ENCODE measurements around the gene CDH3.

CDH3 gene

GRCh38 chr16:68652659-68653058 lies 7.5 kb downstream of the CDH3 start:
- no peak for DNase-seq (ENCODE audit: low spot score)

GRCh38 chr16:68655806-68656205 lies 10.7 kb downstream of the CDH3 start:
- no peak for DNase-seq (ENCODE audit: low spot score)

DNA sequence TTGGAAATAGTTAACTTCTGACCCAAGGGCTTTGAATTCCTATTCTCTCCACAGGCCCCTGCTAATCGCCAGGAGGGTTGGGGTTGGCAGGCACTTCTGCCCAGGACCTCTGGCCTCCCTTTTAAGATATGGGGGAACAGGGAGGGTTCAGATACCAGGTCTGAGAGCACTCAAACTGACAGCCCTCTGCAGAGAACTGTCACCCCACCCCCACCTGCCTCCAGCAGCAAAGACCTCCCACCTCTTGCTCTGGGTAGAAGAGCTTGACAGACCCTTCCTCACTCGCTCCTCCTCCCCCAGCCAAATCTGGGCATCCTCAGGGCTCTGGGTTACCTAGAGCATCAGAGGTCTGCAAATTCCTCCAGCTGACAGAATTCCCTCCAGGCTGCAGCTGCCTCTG lies 11.6 kb downstream of the CDH3 start:
- DNase-seq (ENCODE audit: low spot score): no peak

- peak; percentile 54 for DNase-seq (ENCODE audit: low spot score)
Measured at GRCh38 chr16:68658341-68658973, 13.3 kb downstream of the CDH3 start.

- no peak for DNase-seq (ENCODE audit: low spot score)
Measured at GRCh38 chr16:68658974-68659360, 13.9 kb downstream of the CDH3 start.

GRCh38 chr16:68659412-68660358 lies 14.6 kb downstream of the CDH3 start:
- no peak for DNase-seq (ENCODE audit: low spot score)

GRCh38 chr16:68660359-68660795 lies 15.3 kb downstream of the CDH3 start:
- DNase-seq (ENCODE audit: low spot score): peak; percentile 24

- DNase-seq (ENCODE audit: low spot score): no peak
Measured at GRCh38 chr16:68662035-68662434, 16.9 kb downstream of the CDH3 start.

GRCh38 chr16:68664297-68664696 lies 19.2 kb downstream of the CDH3 start:
- DNase-seq (ENCODE audit: low spot score): no peak

DNA sequence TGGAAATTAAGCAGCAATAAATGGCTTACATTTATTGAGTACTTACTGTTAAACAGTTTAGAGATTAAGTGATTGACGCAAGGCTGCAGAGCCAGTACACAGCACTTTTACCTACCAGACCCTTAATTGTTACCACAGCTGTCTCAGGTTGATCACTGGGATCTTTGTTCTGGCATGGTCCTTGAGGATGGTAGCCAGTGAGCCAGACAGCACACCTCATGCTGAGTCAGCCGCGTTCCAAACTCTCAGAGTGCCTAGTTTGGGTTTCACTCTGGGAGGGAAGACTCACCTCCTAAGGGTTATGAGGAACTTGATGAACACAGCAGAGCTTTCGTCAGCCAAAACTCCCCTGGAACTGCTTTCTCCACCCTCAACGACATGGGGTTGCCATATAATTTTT lies 20.4 kb downstream of the CDH3 start:
- DNase-seq (ENCODE audit: low spot score): no peak

DNA sequence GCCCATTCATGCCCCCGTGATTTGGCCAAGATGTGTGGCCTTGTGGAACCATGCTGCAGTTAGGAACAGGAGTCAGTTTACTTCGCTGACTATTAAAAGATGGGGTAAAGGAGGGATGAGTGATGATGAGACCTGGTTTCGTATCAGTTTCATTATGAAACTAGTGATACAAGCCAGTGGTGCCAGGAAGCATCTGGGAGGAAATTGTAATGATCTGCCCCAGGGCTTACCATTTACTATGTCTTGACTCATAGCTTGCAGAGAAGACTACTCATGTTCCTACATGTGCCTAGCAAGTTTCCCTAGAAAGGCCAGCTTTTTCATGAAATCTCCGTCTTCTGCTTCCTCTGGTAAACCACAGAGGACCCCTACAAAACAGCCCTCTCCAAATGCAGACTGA lies 23.2 kb downstream of the CDH3 start:
- peak; percentile 10 for DNase-seq (ENCODE audit: low spot score)

- no peak for DNase-seq (ENCODE audit: low spot score)
Measured at GRCh38 chr16:68676113-68676860, 31.2 kb downstream of the CDH3 start.

DNA sequence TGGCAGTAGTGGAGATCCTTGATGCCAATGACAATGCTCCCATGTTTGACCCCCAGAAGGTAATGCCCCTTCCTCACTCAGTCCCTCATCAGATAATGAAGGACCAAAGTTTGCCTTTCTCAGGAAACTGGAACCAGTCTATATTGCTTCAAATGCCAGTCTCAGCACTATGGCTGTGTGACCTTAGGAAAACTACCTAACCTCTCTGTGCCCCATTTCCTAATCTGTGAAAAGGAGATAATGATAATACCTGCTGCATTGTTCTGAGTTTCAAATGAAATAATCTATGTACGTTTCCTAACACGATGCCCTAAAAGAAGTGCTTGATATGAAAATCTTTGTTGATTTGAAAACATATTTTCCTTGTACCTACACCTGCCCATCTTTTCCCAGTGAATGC lies 35.9 kb downstream of the CDH3 start:
- DNase-seq (ENCODE audit: low spot score): no peak

- DNase-seq (ENCODE audit: low spot score): no peak
Measured at GRCh38 chr16:68685685-68686478, 40.8 kb downstream of the CDH3 start.

GRCh38 chr16:68686905-68687304 lies 41.8 kb downstream of the CDH3 start:
- no peak for DNase-seq (ENCODE audit: low spot score)

DNA sequence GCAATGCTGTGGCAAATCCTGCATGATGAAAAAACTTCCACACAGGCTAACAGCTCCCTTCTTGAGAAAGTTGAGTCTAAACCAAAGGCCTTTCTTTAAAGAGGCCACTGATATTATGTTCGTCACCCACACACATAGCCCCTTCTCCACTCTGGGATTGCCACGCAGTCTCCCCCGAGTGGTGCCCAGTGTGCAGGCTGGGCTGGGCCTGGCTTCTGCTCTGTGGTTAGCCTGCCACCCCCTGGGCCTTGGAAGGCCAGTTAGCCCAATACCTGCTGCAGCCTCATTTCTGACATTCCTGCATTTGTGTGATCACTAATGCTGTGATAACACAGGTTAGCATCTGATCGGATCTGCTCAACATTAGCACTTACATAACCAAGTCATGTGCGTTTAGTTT lies 44.8 kb downstream of the CDH3 start:
- DNase-seq (ENCODE audit: low spot score): no peak

DNA sequence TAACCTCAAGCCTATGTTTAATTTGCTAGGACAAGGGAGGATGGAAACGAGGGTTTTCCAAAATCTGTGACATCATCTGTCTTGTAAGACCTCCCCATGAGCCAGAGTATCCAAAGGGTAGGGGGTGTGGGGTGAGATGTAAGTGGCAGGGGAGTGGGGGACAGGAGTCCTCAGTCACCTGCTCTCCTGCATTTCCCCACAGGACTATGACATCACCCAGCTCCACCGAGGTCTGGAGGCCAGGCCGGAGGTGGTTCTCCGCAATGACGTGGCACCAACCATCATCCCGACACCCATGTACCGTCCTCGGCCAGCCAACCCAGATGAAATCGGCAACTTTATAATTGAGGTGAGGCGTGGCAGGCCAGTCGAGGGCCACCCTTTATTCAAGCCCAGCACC lies 50.5 kb downstream of the CDH3 start:
- no peak for DNase-seq (ENCODE audit: low spot score)

DNA sequence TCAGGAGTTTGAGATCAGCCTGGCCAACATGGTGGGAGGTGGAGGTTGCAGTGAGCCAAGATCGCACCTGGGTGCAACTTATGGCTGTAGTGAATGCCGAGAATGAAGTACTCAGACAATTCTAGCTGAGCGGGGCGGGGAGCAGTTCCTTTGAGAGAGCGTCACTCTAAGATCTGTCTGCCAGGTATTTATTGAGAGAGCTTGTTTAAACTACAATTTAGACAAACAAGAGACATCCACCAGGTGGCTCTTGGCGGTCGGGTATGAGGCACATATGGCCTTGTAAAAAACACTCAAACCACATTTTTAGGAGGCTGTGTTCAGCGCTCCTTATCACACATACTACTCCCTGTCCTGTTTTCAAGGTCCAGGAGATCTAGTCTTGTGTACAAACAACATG lies 51.4 kb downstream of the CDH3 start:
- no peak for DNase-seq (ENCODE audit: low spot score)

DNA sequence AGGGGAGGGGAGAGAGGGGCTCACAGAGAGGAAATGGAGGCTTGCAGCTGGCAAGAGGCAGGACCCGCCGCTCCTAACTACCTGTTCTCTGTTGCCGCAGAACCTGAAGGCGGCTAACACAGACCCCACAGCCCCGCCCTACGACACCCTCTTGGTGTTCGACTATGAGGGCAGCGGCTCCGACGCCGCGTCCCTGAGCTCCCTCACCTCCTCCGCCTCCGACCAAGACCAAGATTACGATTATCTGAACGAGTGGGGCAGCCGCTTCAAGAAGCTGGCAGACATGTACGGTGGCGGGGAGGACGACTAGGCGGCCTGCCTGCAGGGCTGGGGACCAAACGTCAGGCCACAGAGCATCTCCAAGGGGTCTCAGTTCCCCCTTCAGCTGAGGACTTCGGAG lies 53.0 kb downstream of the CDH3 start:
- DNase-seq (ENCODE audit: low spot score): no peak

GRCh38 chr16:68700120-68700519 lies 55.0 kb downstream of the CDH3 start:
- no peak for DNase-seq (ENCODE audit: low spot score)

- no peak for DNase-seq (ENCODE audit: low spot score)
Measured at GRCh38 chr16:68700831-68701230, 55.7 kb downstream of the CDH3 start.
